ENCODE results near the gene MREG.

DNA sequence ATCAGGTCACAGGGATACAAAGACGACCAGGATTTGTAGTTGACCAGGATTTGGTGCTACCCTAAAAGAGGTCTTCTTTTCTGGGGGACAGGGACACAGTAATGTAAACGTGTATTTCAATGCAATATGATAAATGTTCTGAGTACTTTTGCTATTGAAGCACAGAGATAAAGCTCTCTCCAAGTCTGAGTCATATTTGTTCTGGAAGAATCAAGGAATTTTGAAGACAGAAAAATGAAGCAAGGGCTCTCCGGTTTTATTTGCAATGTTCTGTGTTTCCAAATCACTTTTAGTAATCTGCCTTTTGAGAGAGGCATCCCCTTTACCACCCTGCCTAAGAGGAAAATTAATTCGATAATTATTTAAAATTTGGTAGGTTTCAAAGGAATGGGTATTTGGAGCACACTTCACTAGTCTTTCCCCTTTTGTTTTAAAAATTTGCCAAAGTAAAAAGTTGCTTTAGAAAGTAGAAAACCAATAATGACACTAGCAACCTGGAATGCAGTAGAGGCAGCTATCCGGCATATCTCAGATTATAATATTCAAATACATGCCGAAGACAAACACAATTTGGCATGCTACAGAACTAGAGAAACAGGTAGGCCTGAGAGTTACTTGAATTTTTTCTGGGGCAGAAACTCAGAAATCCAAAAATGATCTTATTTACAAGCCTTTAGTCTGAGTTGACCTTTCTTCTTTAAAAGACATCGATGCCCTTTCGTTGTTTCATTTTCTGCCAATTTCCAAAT, 82.7 kb downstream of the MREG start:
- TF ChIP-seq, protein P1, sequence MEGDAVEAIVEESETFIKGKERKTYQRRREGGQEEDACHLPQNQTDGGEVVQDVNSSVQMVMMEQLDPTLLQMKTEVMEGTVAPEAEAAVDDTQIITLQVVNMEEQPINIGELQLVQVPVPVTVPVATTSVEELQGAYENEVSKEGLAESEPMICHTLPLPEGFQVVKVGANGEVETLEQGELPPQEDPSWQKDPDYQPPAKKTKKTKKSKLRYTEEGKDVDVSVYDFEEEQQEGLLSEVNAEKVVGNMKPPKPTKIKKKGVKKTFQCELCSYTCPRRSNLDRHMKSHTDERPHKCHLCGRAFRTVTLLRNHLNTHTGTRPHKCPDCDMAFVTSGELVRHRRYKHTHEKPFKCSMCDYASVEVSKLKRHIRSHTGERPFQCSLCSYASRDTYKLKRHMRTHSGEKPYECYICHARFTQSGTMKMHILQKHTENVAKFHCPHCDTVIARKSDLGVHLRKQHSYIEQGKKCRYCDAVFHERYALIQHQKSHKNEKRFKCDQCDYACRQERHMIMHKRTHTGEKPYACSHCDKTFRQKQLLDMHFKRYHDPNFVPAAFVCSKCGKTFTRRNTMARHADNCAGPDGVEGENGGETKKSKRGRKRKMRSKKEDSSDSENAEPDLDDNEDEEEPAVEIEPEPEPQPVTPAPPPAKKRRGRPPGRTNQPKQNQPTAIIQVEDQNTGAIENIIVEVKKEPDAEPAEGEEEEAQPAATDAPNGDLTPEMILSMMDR (IDR thresholded peaks at IDR 0.05; ENCODE audit: low read depth, low read length, poor library complexity, severe bottlenecking) = no peak
- TF ChIP-seq EZH2phosphoT487 (IDR thresholded peaks at IDR 0.05; ENCODE audit: borderline replicate concordance, low read length) = no peak
